Myocyte (in vitro differentiated cells): ENCODE results near the gene NGEF. TPM values are rescaled to one million over a fixed set of nuclear protein-coding genes. Genes with fewer than 3 reads are reported as not detected.
"Not testable (repeated sequence)": the region's sequence is repeated elsewhere in the genome, so short reads cannot be mapped to it uniquely, and the experiment has no call there.

ENCODE experiments used
- DNase-seq: peaks from one replicate; pipeline ENCODE4 v3.0.0-alpha.2; 2012; ENCODE audit warnings: low read depth
- total RNA-seq: library from RNA; depleted of rRNA; stranded (reverse); fragments of >200 nt; gene quantifications from 2 replicates; pipeline ENCODE4 v1.2.3, GENCODE V29; 2014

NGEF gene
- total RNA-seq, 1 donor from 2014 or later = 0.19 TPM

GRCh38 chr2:232873909-232874641 lies 139.0 kb downstream of the NGEF start:
- DNase-seq = no peak

GRCh38 chr2:232873292-232873908 lies 139.7 kb downstream of the NGEF start:
- no peak for DNase-seq

DNA sequence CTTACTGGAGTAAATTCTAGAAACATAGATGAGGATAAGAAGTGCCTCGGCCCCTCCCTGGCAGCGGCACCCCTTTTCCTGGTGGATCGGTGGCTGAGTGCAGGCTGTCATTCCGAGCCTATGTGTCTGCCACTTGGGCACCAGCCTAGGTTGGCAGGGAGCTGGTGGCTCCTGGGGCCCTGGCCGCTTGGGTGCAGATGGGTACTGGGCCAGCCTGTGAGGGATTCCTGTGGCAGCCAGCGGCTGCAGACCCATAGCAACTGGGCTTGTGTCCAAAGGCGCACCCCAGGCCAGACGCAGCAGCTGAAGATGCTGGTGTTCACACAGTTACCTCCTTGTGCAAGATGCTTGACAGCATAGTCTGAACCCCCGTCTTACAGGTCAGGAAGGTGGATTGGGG lies 140.2 kb downstream of the NGEF start:
- peak; percentile 24 for DNase-seq

GRCh38 chr2:232871835-232872736 lies 141.0 kb downstream of the NGEF start:
- no peak for DNase-seq

- DNase-seq = no peak
Observed at GRCh38 chr2:232871418-232871834, 141.6 kb downstream of the NGEF start.

DNA sequence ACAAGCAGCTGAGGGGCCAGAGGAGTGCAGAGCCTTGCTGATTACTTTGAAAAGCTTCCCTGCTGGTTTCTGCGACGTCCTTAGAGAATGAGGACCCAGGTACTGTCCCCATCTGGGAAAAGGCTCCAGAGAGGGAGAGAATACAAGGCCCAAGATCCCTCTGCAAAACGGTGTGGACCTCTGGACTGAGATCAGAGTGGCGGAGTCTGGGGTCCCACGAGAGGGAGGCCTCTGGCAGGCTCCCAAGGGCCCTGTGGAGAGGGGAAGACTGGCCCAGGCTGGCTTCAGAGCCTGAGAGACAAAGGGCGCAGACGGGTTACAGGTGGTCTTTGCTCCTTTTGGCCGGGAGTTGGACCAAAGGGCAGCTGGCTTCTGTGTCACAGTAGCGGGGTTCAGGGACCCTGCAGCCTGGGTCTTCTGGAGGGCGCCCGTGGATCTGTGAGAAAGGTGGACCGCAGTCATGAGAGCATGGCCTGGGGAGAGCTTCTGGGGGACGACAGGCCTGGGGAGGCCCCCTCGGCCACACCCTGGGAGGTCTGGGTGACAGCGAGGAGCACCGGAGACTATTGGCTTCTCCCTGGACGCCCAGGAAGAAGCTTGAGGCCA lies 142.2 kb downstream of the NGEF start:
- no peak for DNase-seq

GRCh38 chr2:232870018-232870765 lies 142.9 kb downstream of the NGEF start, which contains the start of gene SNORC:
Gene SNORC (plus strand): TSS chr2:232870264. CDS start chr2:232870342, 78 bp downstream.
- DNase-seq = no peak

GRCh38 chr2:232869138-232870017 lies 143.7 kb downstream of the NGEF start:
- no peak for DNase-seq

- no peak for DNase-seq
Observed at GRCh38 chr2:232866104-232866503, 147.0 kb downstream of the NGEF start.

- no peak for DNase-seq
Observed at GRCh38 chr2:232865165-232865564, 147.9 kb downstream of the NGEF start.

GRCh38 chr2:232863996-232864395 lies 149.1 kb downstream of the NGEF start:
- DNase-seq = no peak

GRCh38 chr2:232861353-232861752 lies 151.7 kb downstream of the NGEF start:
- DNase-seq = no peak

- DNase-seq = no peak
Observed at GRCh38 chr2:232860593-232861241, 152.3 kb downstream of the NGEF start.

- DNase-seq = peak; percentile 72
Observed at GRCh38 chr2:232859385-232859916, 153.6 kb downstream of the NGEF start.

DNA sequence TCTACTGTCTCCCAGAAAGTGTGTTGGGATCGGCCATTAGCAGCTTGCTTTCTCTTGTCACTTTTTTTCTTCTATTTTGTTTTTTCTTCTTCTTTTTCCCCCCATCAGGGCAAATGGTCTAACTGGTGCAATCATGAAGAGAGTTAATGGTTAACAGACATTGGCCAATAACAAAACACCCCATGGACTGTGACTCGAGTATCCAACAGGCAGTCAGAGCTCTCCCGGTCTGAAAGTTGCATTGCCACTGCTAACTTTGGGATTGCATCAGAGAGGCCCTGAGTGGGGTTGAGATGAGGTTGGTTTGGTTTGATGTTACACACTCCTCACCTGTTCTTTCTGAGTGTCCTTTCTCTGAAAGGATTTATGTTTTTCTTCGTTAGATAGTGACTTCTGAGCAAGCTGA lies 155.9 kb downstream of the NGEF start:
- peak; percentile 66 for DNase-seq

- peak; percentile 69 for DNase-seq
Observed at GRCh38 chr2:232854082-232854481, 159.0 kb downstream of the NGEF start.

DNA sequence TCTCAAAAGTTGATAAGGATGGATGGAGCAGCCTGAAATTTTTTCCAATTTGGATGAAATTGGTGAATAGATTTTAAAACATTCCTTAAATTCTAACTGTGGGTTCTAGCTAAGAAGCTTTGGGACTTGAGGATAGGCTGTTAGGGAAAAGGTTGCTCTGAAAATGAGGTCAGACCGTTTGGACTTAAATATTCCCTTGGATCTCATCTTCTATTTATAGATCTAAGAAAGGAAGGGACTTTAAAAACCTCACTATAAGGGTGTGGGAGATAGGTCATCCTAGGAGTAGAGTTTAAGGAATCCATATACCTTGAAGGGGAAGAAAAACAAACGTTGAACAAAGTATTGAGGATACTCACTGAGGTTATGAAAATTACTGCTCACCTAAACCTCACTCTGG lies 160.4 kb downstream of the NGEF start:
- peak; percentile 48 for DNase-seq

- not testable (repeated sequence) for DNase-seq
Observed at GRCh38 chr2:232852081-232852480, 161.0 kb downstream of the NGEF start.

GRCh38 chr2:232850039-232850438 lies 163.0 kb downstream of the NGEF start:
- DNase-seq = no peak
